HEK293 (cell line): ENCODE measurements around the gene SSTR3.

ENCODE experiments used
- BCL11A ChIP-seq: fragments of 450-650 bp; formaldehyde crosslinking; IDR thresholded peaks from 2 replicates; pipeline ENCODE4 v1.5.1; 2016; ENCODE audit warnings: low read depth, missing biosample characterization, missing genetic modification characterization
- CTCF ChIP-seq: fragments of 450-650 bp; formaldehyde crosslinking; IDR thresholded peaks from 2 replicates; pipeline ENCODE4 v1.5.1; 2016; ENCODE audit warnings: missing biosample characterization, missing genetic modification characterization
- TCF7L2 ChIP-seq: IDR thresholded peaks from 2 replicates; pipeline ENCODE4 v1.6.1; 2011; ENCODE audit warnings: low read depth, mild to moderate bottlenecking, inconsistent platforms, low read length, moderate library complexity, borderline replicate concordance
- ZNF121 ChIP-seq: fragments of 450-650 bp; formaldehyde crosslinking; IDR thresholded peaks from 2 replicates; pipeline ENCODE4 v1.5.1; 2016; ENCODE audit warnings: missing biosample characterization, missing genetic modification characterization

- TF ChIP-seq CTCF (tag by site-specific recombination) (no peak), BCL11A (tag by site-specific recombination) (no peak), TCF7L2 (no peak), ZNF121 (tag by site-specific recombination) (no peak)
Measured at GRCh38 chr22:37243402-37244113, 31.3 kb upstream of the SSTR3 start.
